ENCODE results near the gene EIF1.

GRCh38 chr17:41665566-41666236 lies 23.0 kb upstream of the EIF1 start:
- TF ChIP-seq CTCF (IDR thresholded peaks at IDR 0.05 in 8 of 11, conservative IDR thresholded peaks at IDR 0.05 in 3 of 11), result peak; percentile 91 to 99 (median 97)
- peak; percentile 87 to 92 (median 92) for TF ChIP-seq POLR2AphosphoS5 (IDR thresholded peaks at IDR 0.05)
- TF ChIP-seq POLR2A (IDR thresholded peaks at IDR 0.05), result peak in 1 of 3 donors; percentile 46
